SU-DHL-6 (cell line): ENCODE results near the gene SPRY4.

Experiments
- CTCF ChIP-seq: fragments of 200-600 bp; sonication (generic); IDR thresholded peaks from one replicate; pipeline ENCODE4 v1.5.1; 2017; ENCODE audit warnings: antibody characterized with exemption, mild to moderate bottlenecking, low read length, moderate library complexity; ENCODE audit not compliant: insufficient read depth, poor library complexity, severe bottlenecking
- EZH2phosphoT487 ChIP-seq: fragments of 200-600 bp; sonication (generic), shearing (Covaris generic); conservative IDR thresholded peaks from 2 replicates; pipeline ENCODE4 v1.6.1; 2018; ENCODE audit warnings: mild to moderate bottlenecking, antibody characterized with exemption, low read length, moderate library complexity, mixed read lengths

- no peak for TF ChIP-seq CTCF
- no peak for TF ChIP-seq EZH2phosphoT487
Observed at GRCh38 chr5:142325725-142326479, 1.1 kb upstream of the SPRY4 start.
